Gastroesophageal sphincter (tissue), 3 donors: ENCODE results near the gene ANAPC7.

ENCODE experiments used
- EP300 ChIP-seq: sonication (generic); formaldehyde crosslinking; IDR thresholded peaks from one replicate; pipeline ENCODE4 v1.6.1; 2017; ENCODE audit warnings: antibody characterized with exemption, mild to moderate bottlenecking
- POLR2A ChIP-seq, 2 donors: fragments of 450-650 bp; IDR thresholded peaks; one replicate each; pipeline ENCODE4 v1.6.1; 2017; ENCODE audit warnings: antibody characterized with exemption in 2 of 2, mild to moderate bottlenecking in 2 of 2, moderate library complexity in 1 of 2
- POLR2AphosphoS5 ChIP-seq: sonication (generic); formaldehyde crosslinking; IDR thresholded peaks from one replicate; pipeline ENCODE4 v1.6.1; 2017; ENCODE audit warnings: antibody characterized with exemption
- TF ChIP-seq, protein P1 (sequence below), 4 experiments: fragments of 200-600 bp in 2 of 4; fragments of 450-650 bp in 2 of 4; sonication (generic) in 1 of 4; IDR thresholded peaks; one replicate each; pipeline ENCODE4 v1.5.1; 2017 to 2019; ENCODE audit warnings: antibody characterized with exemption in 4 of 4, mild to moderate bottlenecking in 2 of 4, moderate library complexity in 2 of 4

DNA sequence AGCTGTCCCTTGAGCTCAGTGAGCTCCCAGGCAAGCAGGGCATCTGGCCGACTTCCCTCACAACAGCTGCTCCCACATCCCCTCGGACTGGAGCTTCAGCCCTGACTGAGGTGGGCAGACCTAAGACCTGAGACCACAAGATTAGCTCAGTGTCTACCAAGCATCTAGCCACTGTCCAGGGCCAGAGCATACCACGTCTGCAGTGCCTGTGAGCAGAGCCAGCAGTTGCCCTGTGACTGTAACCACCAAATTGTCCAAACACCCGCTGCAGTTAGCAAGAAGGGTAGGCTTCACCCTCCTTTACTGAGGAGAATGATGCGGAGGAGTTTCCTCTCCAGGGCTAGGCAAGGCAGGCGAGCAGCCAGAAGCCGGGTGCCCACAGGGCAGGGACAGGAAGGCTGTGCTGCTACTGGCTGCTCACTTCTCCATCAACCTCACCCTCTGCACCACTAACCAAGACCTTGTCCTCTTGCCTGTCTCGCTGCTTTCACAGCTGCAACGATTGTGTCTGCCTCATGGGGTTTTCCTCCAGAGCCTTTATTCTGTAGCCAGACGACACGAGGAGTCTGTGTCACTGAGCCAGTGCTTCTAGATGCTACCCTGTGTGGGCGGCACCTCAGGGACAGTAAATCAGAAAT is 53.9 kb downstream of the ANAPC7 start:
- TF ChIP-seq, protein P1, sequence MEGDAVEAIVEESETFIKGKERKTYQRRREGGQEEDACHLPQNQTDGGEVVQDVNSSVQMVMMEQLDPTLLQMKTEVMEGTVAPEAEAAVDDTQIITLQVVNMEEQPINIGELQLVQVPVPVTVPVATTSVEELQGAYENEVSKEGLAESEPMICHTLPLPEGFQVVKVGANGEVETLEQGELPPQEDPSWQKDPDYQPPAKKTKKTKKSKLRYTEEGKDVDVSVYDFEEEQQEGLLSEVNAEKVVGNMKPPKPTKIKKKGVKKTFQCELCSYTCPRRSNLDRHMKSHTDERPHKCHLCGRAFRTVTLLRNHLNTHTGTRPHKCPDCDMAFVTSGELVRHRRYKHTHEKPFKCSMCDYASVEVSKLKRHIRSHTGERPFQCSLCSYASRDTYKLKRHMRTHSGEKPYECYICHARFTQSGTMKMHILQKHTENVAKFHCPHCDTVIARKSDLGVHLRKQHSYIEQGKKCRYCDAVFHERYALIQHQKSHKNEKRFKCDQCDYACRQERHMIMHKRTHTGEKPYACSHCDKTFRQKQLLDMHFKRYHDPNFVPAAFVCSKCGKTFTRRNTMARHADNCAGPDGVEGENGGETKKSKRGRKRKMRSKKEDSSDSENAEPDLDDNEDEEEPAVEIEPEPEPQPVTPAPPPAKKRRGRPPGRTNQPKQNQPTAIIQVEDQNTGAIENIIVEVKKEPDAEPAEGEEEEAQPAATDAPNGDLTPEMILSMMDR (IDR thresholded peaks at IDR 0.05): no peak
- TF ChIP-seq POLR2A (IDR thresholded peaks at IDR 0.05) (no peak), POLR2AphosphoS5 (no peak), EP300 (no peak)
